Neural cell (in vitro differentiated cells): ENCODE measurements around the gene ARID1B. TPM values are rescaled to one million over a fixed set of nuclear protein-coding genes. Genes with fewer than 3 reads are reported as not detected.

Experiments
- H2AFZ ChIP-seq: fragments of 200-600, 300-800 bp; sonication (generic), shearing (Covaris generic); 2 replicates; pipeline ENCODE4 v1.6.0; 2014; ENCODE audit warnings: low read depth, mild to moderate bottlenecking, antibody characterized with exemption, low read length, moderate library complexity
- H3F3A ChIP-seq: fragments of 200-600 bp; shearing (Covaris generic); 2 replicates; pipeline ENCODE4 v1.6.1; 2016; ENCODE audit warnings: mild to moderate bottlenecking, moderate library complexity, mixed read lengths, antibody characterized with exemption, low read length; ENCODE audit not compliant: insufficient read depth, poor library complexity, severe bottlenecking
- H3K27ac ChIP-seq: fragments of 200-600, 300-800 bp; sonication (generic), shearing (Covaris generic); 2 replicates; pipeline ENCODE4 v1.5.1; 2014; ENCODE audit warnings: mild to moderate bottlenecking, low read length, moderate library complexity
- H3K27me3 ChIP-seq: fragments of 300-800, 200-600 bp; sonication (generic), shearing (Covaris generic); 2 replicates; pipeline ENCODE4 v1.6.0; 2014; ENCODE audit warnings: mild to moderate bottlenecking, low read depth, low read length, moderate library complexity; ENCODE audit not compliant: insufficient read depth
- H3K36me3 ChIP-seq: fragments of 300-800, 200-600 bp; sonication (generic), shearing (Covaris generic); 2 replicates; pipeline ENCODE4 v1.5.1; 2014; ENCODE audit warnings: mild to moderate bottlenecking, antibody characterized with exemption, low read length, moderate library complexity; ENCODE audit not compliant: insufficient read depth
- H3K4me2 ChIP-seq: fragments of 300-800, 200-600 bp; sonication (generic), shearing (Covaris generic); 2 replicates; pipeline ENCODE4 v1.6.0; 2014; ENCODE audit warnings: mild to moderate bottlenecking, low read length
- H3K4me3 ChIP-seq: fragments of 300-800, 200-600 bp; sonication (generic), shearing (Covaris generic); 2 replicates; pipeline ENCODE4 v1.5.1; 2014; ENCODE audit warnings: mild to moderate bottlenecking, low read length, moderate library complexity
- H3K79me2 ChIP-seq: fragments of 200-600 bp; shearing (Covaris generic); replicated peaks from 2 replicates; pipeline ENCODE4 v1.6.0; 2014; ENCODE audit warnings: mild to moderate bottlenecking, low read length, moderate library complexity; ENCODE audit not compliant: insufficient read depth
- H3K9ac ChIP-seq: fragments of 300-800, 200-600 bp; sonication (generic), shearing (Covaris generic); 2 replicates; pipeline ENCODE4 v1.6.1; 2016; ENCODE audit warnings: mild to moderate bottlenecking, low read length, mixed read lengths
- H3K9me2 ChIP-seq: fragments of 200-600 bp; shearing (Covaris generic); 2 replicates; pipeline ENCODE4 v1.6.1; 2016; ENCODE audit warnings: mild to moderate bottlenecking, low read length, mixed read lengths; ENCODE audit not compliant: insufficient read depth
- H3K9me3 ChIP-seq: fragments of 200-600, 300-800 bp; sonication (generic), shearing (Covaris generic); 2 replicates; pipeline ENCODE4 v1.6.1; 2016; ENCODE audit warnings: mild to moderate bottlenecking, mixed run types, low read length, moderate library complexity, mixed read lengths
- H4K20me1 ChIP-seq: fragments of 200-600 bp; shearing (Covaris generic); 2 replicates; pipeline ENCODE4 v1.6.1; 2016; ENCODE audit warnings: mild to moderate bottlenecking, mixed run types; ENCODE audit not compliant: insufficient read depth
- CTCF ChIP-seq: fragments of 450-650 bp; IDR thresholded peaks from 2 replicates; pipeline ENCODE4 v1.5.1; 2014; ENCODE audit warnings: antibody characterized with exemption, mild to moderate bottlenecking, moderate library complexity; ENCODE audit not compliant: poor library complexity, severe bottlenecking
- EP300 ChIP-seq: fragments of 450-650 bp; conservative IDR thresholded peaks from 2 replicates; pipeline ENCODE4 v1.6.1; 2014; ENCODE audit warnings: antibody characterized with exemption, mild to moderate bottlenecking, moderate library complexity; ENCODE audit not compliant: poor library complexity, severe bottlenecking
- EZH2 ChIP-seq: fragments of 200-600, 300-800 bp; shearing (Covaris generic), sonication (generic); IDR thresholded peaks from 2 replicates; pipeline ENCODE4 v1.6.1; 2014; ENCODE audit warnings: antibody characterized with exemption, low read length, borderline replicate concordance, mild to moderate bottlenecking; ENCODE audit not compliant: insufficient read depth, poor library complexity, severe bottlenecking
- MXI1 ChIP-seq: fragments of 450-650 bp; conservative IDR thresholded peaks from 2 replicates; pipeline ENCODE4 v1.6.1; 2014; ENCODE audit warnings: antibody characterized with exemption, mild to moderate bottlenecking; ENCODE audit not compliant: poor library complexity, severe bottlenecking
- POLR2AphosphoS5 ChIP-seq: IDR thresholded peaks from 2 replicates; pipeline ENCODE4 v1.6.1; 2012
- RAD21 ChIP-seq: fragments of 450-650 bp; conservative IDR thresholded peaks from 2 replicates; pipeline ENCODE4 v1.6.1; 2014; ENCODE audit warnings: antibody characterized with exemption, mild to moderate bottlenecking, moderate library complexity
- REST ChIP-seq: IDR thresholded peaks from 2 replicates; pipeline ENCODE4 v1.6.1; 2012; ENCODE audit warnings: borderline replicate concordance
- SMC3 ChIP-seq: fragments of 450-650 bp; conservative IDR thresholded peaks from 2 replicates; pipeline ENCODE4 v1.6.1; 2014; ENCODE audit warnings: antibody characterized with exemption, mild to moderate bottlenecking, moderate library complexity; ENCODE audit not compliant: poor library complexity
- TAF1 ChIP-seq: IDR thresholded peaks from 2 replicates; pipeline ENCODE4 v1.6.1; 2012; ENCODE audit warnings: low read depth
- polyA plus RNA-seq: library from polyadenylated mRNA; depleted of rRNA; stranded (reverse); fragments of >200 nt; gene quantifications from 2 replicates; pipeline ENCODE4 v1.2.3, GENCODE V29; 2014

Gene ARID1B
- polyA plus RNA-seq, 1 donor from 2014 or later: 35.0 TPM

GRCh38 chr6:157255079-157255478 lies 477.9 kb downstream of the ARID1B start:
- Histone ChIP-seq H4K20me1 (no peaks in the 10 kb centered on the region), H3K9me3 (no peaks in the 10 kb centered on the region), H3K9me2 (no peaks in the 10 kb centered on the region), H3F3A (no peaks in the 10 kb centered on the region), H3K4me3 (no peak overlapping the region), H3K27me3 (no peaks in the 10 kb centered on the region), H3K27ac (no peak overlapping the region), H3K36me3 (no peaks in the 10 kb centered on the region), H2AFZ (no peak overlapping the region), H3K79me2 (no peaks in the 10 kb centered on the region), H3K9ac (no peak overlapping the region), H3K4me2 (no peak overlapping the region)
- TF ChIP-seq EP300: no peak
- TF ChIP-seq RAD21: no peak
- no peak for TF ChIP-seq REST
- TF ChIP-seq SMC3: no peak
- no peak for TF ChIP-seq MXI1
- no peak for TF ChIP-seq CTCF
- no peak for TF ChIP-seq TAF1
- TF ChIP-seq EZH2: no peak
- no peak for TF ChIP-seq POLR2AphosphoS5

- H3K4me2 ChIP-seq: no peak overlapping the region
- H3K9ac ChIP-seq: no peak overlapping the region
- no peaks in the 10 kb centered on the region for H3K9me3 ChIP-seq
- TF ChIP-seq CTCF (no peak), EZH2 (no peak), TAF1 (no peak), SMC3 (no peak), EP300 (no peak), POLR2AphosphoS5 (no peak), RAD21 (no peak), REST (no peak), MXI1 (no peak)
- H3K9me2 ChIP-seq: no peaks in the 10 kb centered on the region
- no peaks in the 10 kb centered on the region for H3K27me3 ChIP-seq
- H3K79me2 ChIP-seq: no peaks in the 10 kb centered on the region
- H3K36me3 ChIP-seq: no peaks in the 10 kb centered on the region
- no peak overlapping the region for H2AFZ ChIP-seq
- no peak overlapping the region for H3K4me3 ChIP-seq
- H3F3A ChIP-seq: no peaks in the 10 kb centered on the region
- H4K20me1 ChIP-seq: no peaks in the 10 kb centered on the region
- no peak overlapping the region for H3K27ac ChIP-seq
Measured at GRCh38 chr6:157258878-157259277, 481.7 kb downstream of the ARID1B start.
